HCT116 (cell line): ENCODE measurements around the gene CHST8.

ENCODE experiments used
- POLR2AphosphoS5 ChIP-seq: IDR thresholded peaks from 2 replicates; pipeline ENCODE4 v1.6.1; 2011; ENCODE audit warnings: mild to moderate bottlenecking, low read depth, low read length, moderate library complexity
- RAD21 ChIP-seq: IDR thresholded peaks from 2 replicates; pipeline ENCODE4 v1.6.1; 2012; ENCODE audit warnings: low read depth, mild to moderate bottlenecking
- TF ChIP-seq, protein P1 (sequence below): IDR thresholded peaks from 2 replicates; pipeline ENCODE4 v1.6.1; 2012; ENCODE audit warnings: low read depth

DNA sequence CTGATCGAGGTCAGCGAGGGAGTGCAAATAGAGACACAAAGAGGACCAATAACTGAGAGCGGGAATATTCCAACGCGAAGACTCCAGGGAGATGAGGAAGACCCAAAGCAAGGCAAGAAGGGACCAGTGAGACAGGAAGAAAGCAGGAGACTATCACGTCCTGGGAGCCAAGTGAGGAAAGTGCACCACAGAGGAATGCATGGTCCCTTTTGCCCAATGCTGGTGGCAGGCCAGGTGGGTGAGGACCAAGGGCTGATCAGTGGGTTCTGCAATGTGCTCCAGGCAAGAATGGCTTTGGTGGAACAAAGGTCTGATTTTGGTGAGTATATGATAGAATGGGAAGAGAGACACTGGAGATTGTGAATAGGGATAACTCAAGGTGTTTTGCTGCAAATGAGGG is 25.4 kb downstream of the CHST8 start:
- no peak for TF ChIP-seq RAD21
- TF ChIP-seq, protein P1, sequence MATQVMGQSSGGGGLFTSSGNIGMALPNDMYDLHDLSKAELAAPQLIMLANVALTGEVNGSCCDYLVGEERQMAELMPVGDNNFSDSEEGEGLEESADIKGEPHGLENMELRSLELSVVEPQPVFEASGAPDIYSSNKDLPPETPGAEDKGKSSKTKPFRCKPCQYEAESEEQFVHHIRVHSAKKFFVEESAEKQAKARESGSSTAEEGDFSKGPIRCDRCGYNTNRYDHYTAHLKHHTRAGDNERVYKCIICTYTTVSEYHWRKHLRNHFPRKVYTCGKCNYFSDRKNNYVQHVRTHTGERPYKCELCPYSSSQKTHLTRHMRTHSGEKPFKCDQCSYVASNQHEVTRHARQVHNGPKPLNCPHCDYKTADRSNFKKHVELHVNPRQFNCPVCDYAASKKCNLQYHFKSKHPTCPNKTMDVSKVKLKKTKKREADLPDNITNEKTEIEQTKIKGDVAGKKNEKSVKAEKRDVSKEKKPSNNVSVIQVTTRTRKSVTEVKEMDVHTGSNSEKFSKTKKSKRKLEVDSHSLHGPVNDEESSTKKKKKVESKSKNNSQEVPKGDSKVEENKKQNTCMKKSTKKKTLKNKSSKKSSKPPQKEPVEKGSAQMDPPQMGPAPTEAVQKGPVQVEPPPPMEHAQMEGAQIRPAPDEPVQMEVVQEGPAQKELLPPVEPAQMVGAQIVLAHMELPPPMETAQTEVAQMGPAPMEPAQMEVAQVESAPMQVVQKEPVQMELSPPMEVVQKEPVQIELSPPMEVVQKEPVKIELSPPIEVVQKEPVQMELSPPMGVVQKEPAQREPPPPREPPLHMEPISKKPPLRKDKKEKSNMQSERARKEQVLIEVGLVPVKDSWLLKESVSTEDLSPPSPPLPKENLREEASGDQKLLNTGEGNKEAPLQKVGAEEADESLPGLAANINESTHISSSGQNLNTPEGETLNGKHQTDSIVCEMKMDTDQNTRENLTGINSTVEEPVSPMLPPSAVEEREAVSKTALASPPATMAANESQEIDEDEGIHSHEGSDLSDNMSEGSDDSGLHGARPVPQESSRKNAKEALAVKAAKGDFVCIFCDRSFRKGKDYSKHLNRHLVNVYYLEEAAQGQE, result no peak
- TF ChIP-seq POLR2AphosphoS5, result no peak
